Measurements from ENCODE around the gene ADAMTSL1.

The ADAMTSL1 gene

GRCh38 chr9:18489861-18490260 is 15.9 kb downstream of the ADAMTSL1 start:
- TF ChIP-seq YY2 (tag by site-specific recombination; IDR thresholded peaks at IDR 0.05) (no peak), OVOL3 (tag by site-specific recombination; IDR thresholded peaks at IDR 0.05) (no peak), ZNF621 (tag by site-specific recombination; IDR thresholded peaks at IDR 0.05) (no peak), ZNF350 (tag by site-specific recombination; IDR thresholded peaks at IDR 0.05) (no peak), ZNF658 (tag by site-specific recombination; IDR thresholded peaks at IDR 0.05) (no peak), ZNF837 (tag by site-specific recombination; IDR thresholded peaks at IDR 0.05) (no peak), ZNF354C (tag by site-specific recombination; IDR thresholded peaks at IDR 0.05; ENCODE audit: borderline replicate concordance, low read depth) (no peak), ZNF558 (tag by site-specific recombination; IDR thresholded peaks at IDR 0.05) (no peak), ZNF48 (tag by site-specific recombination; IDR thresholded peaks at IDR 0.05) (no peak), ZNF416 (tag by site-specific recombination; IDR thresholded peaks at IDR 0.05) (no peak), KLF16 (tag by site-specific recombination; IDR thresholded peaks at IDR 0.05) (no peak), ZNF398 (tag by site-specific recombination; IDR thresholded peaks at IDR 0.05) (no peak), ZBTB17 (tag by site-specific recombination; IDR thresholded peaks at IDR 0.05) (no peak), YY1 (tag by site-specific recombination; IDR thresholded peaks at IDR 0.05) (no peak), HOXA7 (CRISPR knock-in tag; IDR thresholded peaks at IDR 0.05; ENCODE audit: borderline replicate concordance) (no peak), BCL6B (tag by site-specific recombination; IDR thresholded peaks at IDR 0.05) (no peak), ZBTB48 (tag by site-specific recombination; IDR thresholded peaks at IDR 0.05) (no peak), ZNF785 (tag by site-specific recombination; IDR thresholded peaks at IDR 0.05) (no peak)
- POLR2A ChIA-PET, result no interaction called here
- peaks cover 3% of the 10 kb centered on the region for H3K4me1 ChIP-seq (ENCODE audit: control insufficient read depth, insufficient read depth, low read length)

GRCh38 chr9:18490641-18491370 is 16.9 kb downstream of the ADAMTSL1 start:
- H3K27ac ChIP-seq (ENCODE audit: extremely low read depth, low read depth, low read length), result no peak overlapping the region
- H3K36me3 ChIP-seq (ENCODE audit: control insufficient read depth in 2 of 2, insufficient read depth in 1 of 2, low read length in 2 of 2), result no peaks in the 10 kb centered on the region
- POLR2A ChIA-PET, result interaction anchor here (0.7 kb wide), 1 partner anchor 9 kb away, joined by 4 read pairs; no protein-coding TSS in a partner anchor
- H3K4me3 ChIP-seq (ENCODE audit: low read depth, low read length), result no peak overlapping the region
- H3K9me3 ChIP-seq (ENCODE audit: control insufficient read depth, insufficient read depth, low read depth, low read length), result no peaks in the 10 kb centered on the region
- peaks cover 3% of the 10 kb centered on the region for H3K4me1 ChIP-seq (ENCODE audit: control insufficient read depth, insufficient read depth, low read length)
- CTCF ChIA-PET, result interaction anchor here (1.0 to 1.9 kb wide), 4 partner anchors 9 to 236 kb away, joined by 3 to 9 read pairs (median 4); no protein-coding TSS in a partner anchor
- TF ChIP-seq ZNF335 (tag by site-specific recombination; conservative IDR thresholded peaks at IDR 0.05) (peak; percentile 41), ZBTB20 (tag by site-specific recombination; IDR thresholded peaks at IDR 0.05) (no peak)

More at GRCh38 chr9:18489861-18490260, 15.9 kb downstream of the ADAMTSL1 start:
- CTCF ChIA-PET, result interaction anchor here (0.6 to 1.9 kb wide), 3 partner anchors 10 to 47 kb away, joined by 3 to 9 read pairs (median 3); no protein-coding TSS in a partner anchor
- Histone ChIP-seq H3K36me3 (ENCODE audit: control insufficient read depth in 2 of 2, insufficient read depth in 1 of 2, low read length in 2 of 2) (no peaks in the 10 kb centered on the region), H3K4me3 (ENCODE audit: low read depth, low read length) (no peak overlapping the region), H3K9me3 (ENCODE audit: control insufficient read depth, insufficient read depth, low read depth, low read length) (no peaks in the 10 kb centered on the region), H3K27ac (ENCODE audit: extremely low read depth, low read depth, low read length) (no peak overlapping the region)

GRCh38 chr9:18492612-18493011 is 18.7 kb downstream of the ADAMTSL1 start:
- H3K4me3 ChIP-seq (ENCODE audit: low read depth, low read length), result no peak overlapping the region
- peaks cover 3% of the 10 kb centered on the region for H3K4me1 ChIP-seq (ENCODE audit: control insufficient read depth, insufficient read depth, low read length)
- ChIA-PET CTCF (interaction anchor here (0.6 to 2.2 kb wide), 2 partner anchors 50 to 326 kb away, joined by 5 to 9 read pairs; no protein-coding TSS in a partner anchor), POLR2A (no interaction called here)
- no peak overlapping the region for H3K27ac ChIP-seq (ENCODE audit: extremely low read depth, low read depth, low read length)
- no peaks in the 10 kb centered on the region for H3K9me3 ChIP-seq (ENCODE audit: control insufficient read depth, insufficient read depth, low read depth, low read length)
- H3K36me3 ChIP-seq (ENCODE audit: control insufficient read depth in 2 of 2, insufficient read depth in 1 of 2, low read length in 2 of 2), result no peaks in the 10 kb centered on the region
- no peak for TF ChIP-seq ZNF426 (tag by site-specific recombination; IDR thresholded peaks at IDR 0.05)
- TF ChIP-seq ZNF561 (tag by site-specific recombination; IDR thresholded peaks at IDR 0.05; ENCODE audit: borderline replicate concordance), result no peak
- TF ChIP-seq ZNF544 (tag by site-specific recombination; IDR thresholded peaks at IDR 0.05), result no peak
- TF ChIP-seq REST (tag by site-specific recombination; IDR thresholded peaks at IDR 0.05), result no peak
- TF ChIP-seq ZFP37 (tag by site-specific recombination; IDR thresholded peaks at IDR 0.05), result no peak
- no peak for TF ChIP-seq ZNF24 (tag by site-specific recombination; IDR thresholded peaks at IDR 0.05)
- TF ChIP-seq KLF9 (tag by site-specific recombination; IDR thresholded peaks at IDR 0.05; ENCODE audit: low read depth), result no peak
